ENCODE data around the gene SLC9C2.

- no peak for TF ChIP-seq ZFP3 (CRISPR knock-in tag; IDR thresholded peaks at IDR 0.05)
- TF ChIP-seq PATZ1 (CRISPR knock-in tag; IDR thresholded peaks at IDR 0.05; ENCODE audit: borderline replicate concordance), result no peak
- TF ChIP-seq TSHZ2 (CRISPR knock-in tag; IDR thresholded peaks at IDR 0.05), result no peak
- TF ChIP-seq RARB (CRISPR knock-in tag; IDR thresholded peaks at IDR 0.05), result no peak
- TF ChIP-seq ARNTL (CRISPR knock-in tag; IDR thresholded peaks at IDR 0.05; ENCODE audit: borderline replicate concordance, low read depth), result no peak
- TF ChIP-seq SNAI2 (CRISPR knock-in tag; IDR thresholded peaks at IDR 0.05), result no peak
- TF ChIP-seq ZNF8 (CRISPR knock-in tag; IDR thresholded peaks at IDR 0.05), result no peak
- no peak for TF ChIP-seq TCF4 (CRISPR knock-in tag; IDR thresholded peaks at IDR 0.05; ENCODE audit: borderline replicate concordance)
Observed at GRCh38 chr1:173485401-173485800, 117.5 kb downstream of the SLC9C2 start.
